RWPE2 (cell line): Measurements from ENCODE around the gene KIRREL3.
"Not testable (repeated sequence)": the region's sequence is repeated elsewhere in the genome, so short reads cannot be mapped to it uniquely, and the experiment has no call there.

Experiments
- ATAC-seq: fragments of 200-7000 bp; cut with Tn5 transposase; 3 replicates; pipeline ENCODE4 v1.9.1; 2021; ENCODE audit warnings: low read depth
- DNase-seq: peaks from one replicate; pipeline ENCODE4 v3.0.0-alpha.2; 2020; ENCODE audit warnings: low spot score
- H3K27ac ChIP-seq: fragments of 450-650 bp; 2 replicates; pipeline ENCODE4 v1.5.1; 2017; ENCODE audit warnings: mild to moderate bottlenecking; ENCODE audit not compliant: poor library complexity, severe bottlenecking
- H3K27me3 ChIP-seq: fragments of 250-450 bp; sonication (Bioruptor Pico); 2 replicates; pipeline ENCODE4 v1.5.1; 2021; ENCODE audit warnings: mild to moderate bottlenecking, moderate library complexity; ENCODE audit not compliant: insufficient read depth, poor library complexity, severe bottlenecking
- H3K36me3 ChIP-seq: fragments of 250-450 bp; sonication (Bioruptor Pico); 2 replicates; pipeline ENCODE4 v1.5.1; 2020; ENCODE audit warnings: low read depth, mild to moderate bottlenecking, moderate library complexity
- H3K4me1 ChIP-seq: fragments of 250-450 bp; sonication (Bioruptor Pico); 2 replicates; pipeline ENCODE4 v1.5.1; 2021; ENCODE audit warnings: mild to moderate bottlenecking, moderate library complexity; ENCODE audit not compliant: insufficient read depth, poor library complexity, severe bottlenecking
- H3K4me3 ChIP-seq: fragments of 250-450 bp; sonication (Bioruptor Pico); 2 replicates; pipeline ENCODE4 v1.5.1; 2021; ENCODE audit warnings: mild to moderate bottlenecking, moderate library complexity; ENCODE audit not compliant: severe bottlenecking
- H3K9me3 ChIP-seq: fragments of 250-450 bp; sonication (Bioruptor Pico); 2 replicates; pipeline ENCODE4 v1.5.1; 2021; ENCODE audit warnings: mild to moderate bottlenecking, moderate library complexity; ENCODE audit not compliant: severe bottlenecking
- TF ChIP-seq, protein P1 (sequence below): fragments of 450-650 bp; IDR thresholded peaks from one replicate; pipeline ENCODE4 v1.5.1; 2017; ENCODE audit warnings: mild to moderate bottlenecking, moderate library complexity; ENCODE audit not compliant: poor library complexity, severe bottlenecking

The KIRREL3 gene

DNA sequence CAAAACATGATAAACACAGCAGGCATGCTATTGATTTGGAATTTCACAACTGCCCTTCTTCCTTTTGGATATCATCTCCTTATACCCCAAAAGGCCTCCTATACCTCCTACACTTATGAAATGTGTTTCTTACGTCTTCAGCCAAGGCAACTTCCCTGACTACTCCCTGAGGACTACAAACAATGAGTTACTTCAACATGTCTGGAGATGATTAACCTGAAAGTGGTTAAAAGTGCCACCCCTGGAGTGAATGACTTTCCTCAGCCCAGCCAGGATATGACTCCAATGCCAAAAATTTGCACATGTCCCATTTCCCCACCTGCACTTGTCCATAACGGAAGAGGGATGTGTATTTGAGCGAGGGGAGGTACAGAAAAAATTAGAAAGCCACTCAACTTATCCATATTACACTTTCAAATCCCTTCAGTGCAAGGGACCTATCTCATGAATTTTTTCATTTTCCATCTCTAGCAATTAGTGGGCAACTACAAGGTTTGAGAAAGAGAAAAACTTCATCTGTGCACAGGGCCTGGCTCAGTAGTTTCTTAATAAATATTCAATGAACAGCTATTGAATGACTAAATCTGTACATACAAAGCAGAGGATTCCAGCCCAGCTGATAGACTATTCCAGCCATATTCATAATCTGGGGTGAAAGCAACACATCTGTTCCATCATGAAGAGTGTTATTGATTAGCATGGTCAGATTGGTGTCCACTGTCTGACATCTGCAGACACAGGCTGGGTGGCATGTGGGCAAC lies 36.8 kb downstream of the KIRREL3 start:
- H3K27me3 ChIP-seq = peaks cover 31% of the 10 kb centered on the region
- no peaks in the 10 kb centered on the region for H3K9me3 ChIP-seq
- DNase-seq (no peak), ATAC-seq (0 out of 3 replicates have a peak, but pooled peaks have one; percentile 21)
- no peaks in the 10 kb centered on the region for H3K4me1 ChIP-seq
- TF ChIP-seq, protein P1, sequence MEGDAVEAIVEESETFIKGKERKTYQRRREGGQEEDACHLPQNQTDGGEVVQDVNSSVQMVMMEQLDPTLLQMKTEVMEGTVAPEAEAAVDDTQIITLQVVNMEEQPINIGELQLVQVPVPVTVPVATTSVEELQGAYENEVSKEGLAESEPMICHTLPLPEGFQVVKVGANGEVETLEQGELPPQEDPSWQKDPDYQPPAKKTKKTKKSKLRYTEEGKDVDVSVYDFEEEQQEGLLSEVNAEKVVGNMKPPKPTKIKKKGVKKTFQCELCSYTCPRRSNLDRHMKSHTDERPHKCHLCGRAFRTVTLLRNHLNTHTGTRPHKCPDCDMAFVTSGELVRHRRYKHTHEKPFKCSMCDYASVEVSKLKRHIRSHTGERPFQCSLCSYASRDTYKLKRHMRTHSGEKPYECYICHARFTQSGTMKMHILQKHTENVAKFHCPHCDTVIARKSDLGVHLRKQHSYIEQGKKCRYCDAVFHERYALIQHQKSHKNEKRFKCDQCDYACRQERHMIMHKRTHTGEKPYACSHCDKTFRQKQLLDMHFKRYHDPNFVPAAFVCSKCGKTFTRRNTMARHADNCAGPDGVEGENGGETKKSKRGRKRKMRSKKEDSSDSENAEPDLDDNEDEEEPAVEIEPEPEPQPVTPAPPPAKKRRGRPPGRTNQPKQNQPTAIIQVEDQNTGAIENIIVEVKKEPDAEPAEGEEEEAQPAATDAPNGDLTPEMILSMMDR = no peak
- H3K36me3 ChIP-seq = no peaks in the 10 kb centered on the region
- no peak overlapping the region for H3K27ac ChIP-seq
- H3K4me3 ChIP-seq = no peak overlapping the region

DNA sequence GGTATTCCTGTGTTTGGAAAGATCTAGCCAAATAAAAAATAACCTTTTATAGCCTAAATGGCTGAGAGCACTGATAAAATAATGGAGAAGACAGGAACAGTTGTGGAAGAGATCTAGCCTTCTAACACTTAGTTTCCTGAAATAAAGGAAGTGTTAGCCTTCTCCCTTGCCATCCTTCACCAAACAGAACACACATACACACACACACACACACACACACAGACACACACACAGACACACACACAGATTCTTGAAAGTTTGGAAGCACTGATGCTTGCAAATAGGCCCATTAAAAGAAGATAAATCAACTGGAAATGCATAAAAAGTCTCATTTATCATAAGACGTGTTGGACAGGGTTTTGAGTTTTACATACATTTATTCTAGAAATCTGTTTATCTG lies 37.5 kb downstream of the KIRREL3 start:
- no peaks in the 10 kb centered on the region for H3K36me3 ChIP-seq
- DNase-seq (no peak), ATAC-seq (no peak)
- no peak overlapping the region for H3K4me3 ChIP-seq
- H3K4me1 ChIP-seq = no peaks in the 10 kb centered on the region
- TF ChIP-seq, protein P1 = no peak
- no peaks in the 10 kb centered on the region for H3K9me3 ChIP-seq
- H3K27me3 ChIP-seq = peaks cover 25% of the 10 kb centered on the region
- H3K27ac ChIP-seq = no peak overlapping the region

DNA sequence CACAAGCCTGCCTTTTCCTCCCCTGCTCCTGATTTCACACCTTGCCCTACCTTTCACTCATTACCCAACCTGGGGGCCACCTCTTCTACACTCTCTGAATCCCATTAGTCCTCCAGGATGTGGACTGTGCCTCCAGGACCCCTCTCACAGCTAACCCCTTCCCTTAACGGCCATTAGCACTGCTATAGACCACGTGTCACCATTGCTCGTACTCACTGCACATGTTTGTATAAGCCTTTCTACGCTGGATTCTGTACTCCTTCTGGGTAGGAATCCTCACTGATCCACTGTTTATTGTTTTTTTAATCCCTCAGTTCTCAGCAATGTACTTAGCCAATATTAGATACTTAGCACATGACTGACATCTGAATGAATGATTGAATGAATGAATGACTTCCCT lies 40.9 kb downstream of the KIRREL3 start:
- ATAC-seq = no peak
- no peak for DNase-seq
- TF ChIP-seq, protein P1 = no peak
- no peaks in the 10 kb centered on the region for H3K9me3 ChIP-seq
- no peaks in the 10 kb centered on the region for H3K4me1 ChIP-seq
- no peaks in the 10 kb centered on the region for H3K36me3 ChIP-seq
- no peak overlapping the region for H3K4me3 ChIP-seq
- no peaks in the 10 kb centered on the region for H3K27me3 ChIP-seq
- H3K27ac ChIP-seq = no peak overlapping the region

DNA sequence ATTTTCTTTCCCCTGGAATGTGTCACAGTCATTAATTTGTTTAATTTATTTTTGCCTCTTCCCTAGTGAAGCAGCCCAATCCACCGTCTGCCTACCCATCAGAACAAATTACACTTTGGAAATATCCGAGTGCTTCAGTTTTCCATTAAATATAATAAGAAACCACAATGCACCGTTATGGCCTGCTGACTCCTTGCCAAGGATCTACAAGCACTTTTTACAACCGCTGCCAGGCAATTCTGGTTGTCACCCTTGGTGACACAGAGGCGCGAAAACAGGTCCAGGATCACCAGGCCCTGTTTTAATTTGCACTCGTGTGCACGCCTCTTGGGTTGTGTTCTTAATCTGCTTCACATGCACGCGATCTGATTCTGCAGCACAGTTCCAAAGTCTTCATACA lies 43.9 kb downstream of the KIRREL3 start:
- no peak overlapping the region for H3K27ac ChIP-seq
- DNase-seq = no peak
- H3K27me3 ChIP-seq = no peaks in the 10 kb centered on the region
- H3K9me3 ChIP-seq = no peaks in the 10 kb centered on the region
- no peak for ATAC-seq
- H3K4me1 ChIP-seq = no peaks in the 10 kb centered on the region
- H3K4me3 ChIP-seq = no peak overlapping the region
- no peaks in the 10 kb centered on the region for H3K36me3 ChIP-seq
- TF ChIP-seq, protein P1 = no peak

DNA sequence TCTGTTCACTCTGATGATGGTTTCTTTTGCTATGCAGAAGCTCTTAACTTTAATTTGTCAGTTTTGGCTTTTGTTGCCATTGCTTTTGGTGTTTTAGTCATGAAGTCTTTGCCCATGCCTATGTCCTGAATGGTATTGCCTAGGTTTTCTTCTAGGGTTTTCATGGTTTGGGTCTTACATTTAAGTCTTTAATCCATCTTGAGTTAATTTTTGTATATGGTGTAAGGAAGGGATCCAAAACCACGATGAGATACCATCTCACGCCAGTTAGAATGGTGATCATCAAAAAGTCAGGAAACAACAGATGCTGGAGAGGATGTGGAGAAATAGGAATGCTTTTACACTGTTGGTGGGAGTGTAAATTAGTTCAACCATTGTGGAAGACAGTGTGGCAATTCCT lies 48.0 kb downstream of the KIRREL3 start:
- H3K27ac ChIP-seq, H3K9me3 ChIP-seq, H3K4me1 ChIP-seq, ATAC-seq, H3K36me3 ChIP-seq, DNase-seq, H3K27me3 ChIP-seq, H3K4me3 ChIP-seq: not testable (repeated sequence)
